HCT116 (cell line): ENCODE measurements around the gene MBOAT1. TPM values are rescaled to one million over a fixed set of nuclear protein-coding genes. Genes with fewer than 3 reads are reported as not detected.

Experiments
- ATAC-seq: fragments of 200-7000 bp; cut with Tn5 transposase; 2 replicates; pipeline ENCODE4 v1.9.1; 2020; ENCODE audit warnings: mild to moderate bottlenecking, moderate library complexity
- BruUV-seq: library from RNA; stranded (reverse); fragments of 400-500 nt; replicated peaks from 2 replicates; lab custom pipeline; 2021; lab: Mats Ljungman, UMichigan
- CTCF ChIA-PET: fragments of 300-600 bp; sonication (Branson Sonifier 250); formaldehyde crosslinking; loops from one replicate; lab custom pipeline; 2021; ENCODE audit warnings: antibody characterized with exemption; lab: Charles Lee
- POLR2A ChIA-PET: fragments of 300-600, 350-600 bp; sonication (Branson Sonifier 250); formaldehyde crosslinking; loops from one replicate; lab custom pipeline; 2021; ENCODE audit warnings: antibody characterized with exemption; lab: Charles Lee
- RAD21 ChIA-PET, 2 experiments: fragments of 300-600 bp; sonication (Branson Sonifier 250); formaldehyde crosslinking; loops; one replicate each; lab custom pipeline; 2023; ENCODE audit warnings: low total read pairs in 2 of 2; ENCODE audit not compliant: uncharacterized antibody in 2 of 2, unreplicated experiment in 2 of 2, low non-redundant PET in 1 of 2; lab: Charles Lee
- DNase-seq: peaks from one replicate; pipeline ENCODE4 v3.0.0-alpha.2; 2010; ENCODE audit warnings: low read depth, low spot score
- H2AFZ ChIP-seq: fragments of 200-600 bp; shearing (Covaris generic), sonication (generic); 2 replicates; pipeline ENCODE4 v1.6.1; 2017; ENCODE audit warnings: low read depth, mixed run types, mixed read lengths, antibody characterized with exemption, low read length; ENCODE audit not compliant: poor library complexity, severe bottlenecking
- H3K27ac ChIP-seq: 2 replicates; pipeline ENCODE4 v1.5.1; 2012; ENCODE audit warnings: low read depth, low read length
- H3K27me3 ChIP-seq: fragments of 200-600 bp; sonication (generic); 2 replicates; pipeline ENCODE4 v1.6.1; 2016; ENCODE audit warnings: mixed run types, low read length, mixed read lengths; ENCODE audit not compliant: insufficient read depth
- H3K36me3 ChIP-seq, 2 experiments: fragments of 200-500 bp in 1 of 2; fragments of 200-600 bp in 1 of 2; sonication (Bioruptor generic) in 1 of 2; sonication (generic) in 1 of 2; 2 replicates each; pipeline versions ENCODE4 v1.5.1 to v1.6.1; 2014 to 2016; ENCODE audit warnings: low read length in 2 of 2, inconsistent platforms in 1 of 2, mixed read lengths in 1 of 2, mixed run types in 1 of 2; ENCODE audit not compliant: insufficient read depth in 2 of 2, control insufficient read depth in 1 of 2
- H3K4me1 ChIP-seq, 2 experiments: fragments of 200-600 bp in 1 of 2; sonication (generic) in 1 of 2; 2 replicates each; pipeline versions ENCODE4 v1.5.1 to v1.6.1; 2012 to 2017; ENCODE audit warnings: low read length in 2 of 2, inconsistent platforms in 1 of 2, mild to moderate bottlenecking in 1 of 2, mixed read lengths in 1 of 2, mixed run types in 1 of 2, moderate library complexity in 1 of 2; ENCODE audit not compliant: insufficient read depth in 2 of 2, control insufficient read depth in 1 of 2
- H3K4me2 ChIP-seq: fragments of 200-600 bp; sonication (generic); 2 replicates; pipeline ENCODE4 v1.6.1; 2017; ENCODE audit warnings: mixed run types, low read length, mixed read lengths
- H3K4me3 ChIP-seq, 2 experiments: fragments of 200-600 bp in 1 of 2; sonication (generic) in 1 of 2; replicated peaks in 1 of 2; 2 replicates each; pipeline ENCODE4 v1.5.1; 2011 to 2016; ENCODE audit warnings: low read length in 2 of 2, control low read depth in 1 of 2, low read depth in 1 of 2, mild to moderate bottlenecking in 1 of 2, mixed read lengths in 1 of 2, mixed run types in 1 of 2
- H3K79me2 ChIP-seq: fragments of 200-600 bp; sonication (generic); 2 replicates; pipeline ENCODE4 v1.6.1; 2017; ENCODE audit warnings: mild to moderate bottlenecking, mixed run types, low read length, moderate library complexity, mixed read lengths; ENCODE audit not compliant: insufficient read depth
- H3K9ac ChIP-seq: fragments of 200-600 bp; sonication (generic); 2 replicates; pipeline ENCODE4 v1.6.1; 2016; ENCODE audit warnings: low read length, mixed read lengths
- H3K9me2 ChIP-seq: fragments of 200-600 bp; sonication (generic), shearing (Covaris generic); 2 replicates; pipeline ENCODE4 v1.6.1; 2017; ENCODE audit warnings: mixed run types, mild to moderate bottlenecking, moderate library complexity; ENCODE audit not compliant: insufficient read depth
- H3K9me3 ChIP-seq, 2 experiments: fragments of 200-500 bp in 1 of 2; fragments of 200-600 bp in 1 of 2; sonication (Bioruptor generic) in 1 of 2; sonication (generic) in 1 of 2; 2 replicates each; pipeline ENCODE4 v1.6.1; 2014 to 2017; ENCODE audit warnings: low read length in 2 of 2, mixed read lengths in 2 of 2, inconsistent platforms in 1 of 2, low read depth in 1 of 2, mild to moderate bottlenecking in 1 of 2, mixed run types in 1 of 2, moderate library complexity in 1 of 2; ENCODE audit not compliant: control insufficient read depth in 1 of 2, insufficient read depth in 1 of 2
- H4K20me1 ChIP-seq: fragments of 200-600 bp; sonication (generic), shearing (Covaris generic); 2 replicates; pipeline ENCODE4 v1.6.1; 2017; ENCODE audit warnings: mixed run types, mild to moderate bottlenecking, moderate library complexity; ENCODE audit not compliant: insufficient read depth
- CTCF ChIP-seq, 3 experiments: fragments of 200-600 bp in 1 of 3; sonication (generic) in 1 of 3; IDR thresholded peaks in 2 of 3; conservative IDR thresholded peaks in 1 of 3; 2 replicates each; pipeline ENCODE4 v1.5.1; 2012 to 2017; ENCODE audit warnings: low read depth in 2 of 3, low read length in 2 of 3, antibody characterized with exemption in 1 of 3, borderline replicate concordance in 1 of 3, control low read depth in 1 of 3, mild to moderate bottlenecking in 1 of 3, mixed read lengths in 1 of 3, mixed run types in 1 of 3, moderate library complexity in 1 of 3; ENCODE audit not compliant: insufficient read depth in 1 of 3
- EZH2phosphoT487 ChIP-seq: fragments of 200-600 bp; IDR thresholded peaks from 2 replicates; pipeline ENCODE4 v1.6.1; 2018; ENCODE audit warnings: antibody characterized with exemption, borderline replicate concordance
- RAD21 ChIP-seq: IDR thresholded peaks from 2 replicates; pipeline ENCODE4 v1.6.1; 2012; ENCODE audit warnings: low read depth, mild to moderate bottlenecking
- ZBTB33 ChIP-seq: IDR thresholded peaks from 2 replicates; pipeline ENCODE4 v1.6.1; 2011; ENCODE audit warnings: mild to moderate bottlenecking, low read length, moderate library complexity; ENCODE audit not compliant: insufficient replicate concordance; ENCODE audit errors: extremely low read depth
- intact Hi-C: fragments of 100-400 bp; cut with micrococcal nuclease; formaldehyde crosslinking; loops from 2 replicates; pipeline ENCODE4 v1.10.0; 2022
- total RNA-seq: library from RNA; stranded (reverse); gene quantifications from one replicate; pipeline ENCODE4 v1.2.1, GENCODE V29; 2021; ENCODE audit not compliant: unreplicated experiment

MBOAT1 gene
- total RNA-seq, 1 experiment from 2014 or later: 11.7 TPM

- TF ChIP-seq ZBTB33: no peak
- TF ChIP-seq, all 23 proteins: peak for 0
Observed at GRCh38 chr6:20095436-20095835, 116.8 kb downstream of the MBOAT1 start (continued).

- Histone ChIP-seq H4K20me1 (no peaks in the 10 kb centered on the region), H3K36me3 (no peaks in the 10 kb centered on the region), H3K4me2 (no peak overlapping the region), H3K9me2 (no peaks in the 10 kb centered on the region), H3K79me2 (no peaks in the 10 kb centered on the region), H3K4me1 (no peaks in the 10 kb centered on the region), H3K4me3 (no peak overlapping the region), H3K9me3 (no peaks in the 10 kb centered on the region), H3K27ac (no peak overlapping the region), H2AFZ (no peak overlapping the region), H3K27me3 (no peaks in the 10 kb centered on the region), H3K9ac (no peak overlapping the region)
- ChIA-PET CTCF (interaction anchor here (1.2 to 1.7 kb wide), 5 partner anchors 18 to 435 kb away, joined by 3 to 17 read pairs (median 5); no protein-coding TSS in a partner anchor), POLR2A (no interaction called here), RAD21 (no interaction called here)
- peak; percentile 57 for DNase-seq
- TF ChIP-seq EZH2phosphoT487: no peak
- TF ChIP-seq CTCF (IDR thresholded peaks at IDR 0.05 in 2 of 3, conservative IDR thresholded peaks at IDR 0.05 in 1 of 3; ENCODE audit: borderline replicate concordance in 1 of 3, insufficient read depth in 1 of 3, low read depth in 2 of 3, low read length in 2 of 3): peak; percentile 45 to 72 (median 64); a peak in 4 of 6 replicates
- TF ChIP-seq RAD21: peak; percentile 87
- ATAC-seq: peak; percentile 61
- intact Hi-C loops: loop anchor here (1.0 to 10.0 kb wide), 4 partner anchors 35 to 437 kb away; partner anchors contain the start of gene E2F3
- BruUV-seq: no TSS peak
Observed at GRCh38 chr6:20092071-20092566, 120.2 kb downstream of the MBOAT1 start.
